Measurements from ENCODE around the gene PRDM2.
A peak's percentile ranks its signal among the peaks of the same experiment; 100 is the strongest.
"Not testable (repeated sequence)": the region's sequence is repeated elsewhere in the genome, so short reads cannot be mapped to it uniquely, and the experiment has no call there.

Gene PRDM2

GRCh38 chr1:13677896-13678295, 22.1 kb upstream of the PRDM2 start:
- Histone ChIP-seq H3K27me3 (ENCODE audit: insufficient read depth, low read depth, severe bottlenecking) (no peaks in the 10 kb centered on the region), H3K4me3 (ENCODE audit: low read depth, low read length) (no peak overlapping the region), H3K36me3 (no peaks in the 10 kb centered on the region), H3K27ac (no peak overlapping the region), H3K9me3 (ENCODE audit: severe bottlenecking) (no peaks in the 10 kb centered on the region)
- TF ChIP-seq, protein P1, sequence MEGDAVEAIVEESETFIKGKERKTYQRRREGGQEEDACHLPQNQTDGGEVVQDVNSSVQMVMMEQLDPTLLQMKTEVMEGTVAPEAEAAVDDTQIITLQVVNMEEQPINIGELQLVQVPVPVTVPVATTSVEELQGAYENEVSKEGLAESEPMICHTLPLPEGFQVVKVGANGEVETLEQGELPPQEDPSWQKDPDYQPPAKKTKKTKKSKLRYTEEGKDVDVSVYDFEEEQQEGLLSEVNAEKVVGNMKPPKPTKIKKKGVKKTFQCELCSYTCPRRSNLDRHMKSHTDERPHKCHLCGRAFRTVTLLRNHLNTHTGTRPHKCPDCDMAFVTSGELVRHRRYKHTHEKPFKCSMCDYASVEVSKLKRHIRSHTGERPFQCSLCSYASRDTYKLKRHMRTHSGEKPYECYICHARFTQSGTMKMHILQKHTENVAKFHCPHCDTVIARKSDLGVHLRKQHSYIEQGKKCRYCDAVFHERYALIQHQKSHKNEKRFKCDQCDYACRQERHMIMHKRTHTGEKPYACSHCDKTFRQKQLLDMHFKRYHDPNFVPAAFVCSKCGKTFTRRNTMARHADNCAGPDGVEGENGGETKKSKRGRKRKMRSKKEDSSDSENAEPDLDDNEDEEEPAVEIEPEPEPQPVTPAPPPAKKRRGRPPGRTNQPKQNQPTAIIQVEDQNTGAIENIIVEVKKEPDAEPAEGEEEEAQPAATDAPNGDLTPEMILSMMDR (IDR thresholded peaks at IDR 0.05; ENCODE audit: low read depth, low read length): no peak
- no peak for DNase-seq

DNA sequence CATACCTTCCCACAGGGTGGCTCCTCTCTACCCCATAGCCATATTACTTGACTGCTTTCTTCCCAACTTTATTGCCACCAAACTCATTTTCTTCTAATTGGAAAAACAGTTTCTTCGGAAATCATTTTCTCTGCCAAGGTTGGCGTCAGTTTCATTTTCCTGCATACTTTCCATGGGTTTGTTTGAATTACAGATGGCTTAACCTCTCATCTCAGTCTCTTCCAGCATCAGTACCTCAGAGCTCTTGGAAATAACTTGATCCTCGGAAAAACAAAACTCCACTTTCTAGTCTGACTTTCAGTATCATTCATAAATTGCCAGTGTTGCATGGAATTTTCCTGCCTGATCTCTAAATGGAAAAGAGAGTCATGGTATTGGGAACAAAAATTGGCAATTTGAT, 20.3 kb upstream of the PRDM2 start:
- H3K4me3 ChIP-seq (ENCODE audit: low read depth, low read length): no peak overlapping the region
- H3K9me3 ChIP-seq (ENCODE audit: severe bottlenecking): no peaks in the 10 kb centered on the region
- H3K36me3 ChIP-seq: no peaks in the 10 kb centered on the region
- DNase-seq: no peak
- H3K27ac ChIP-seq: no peak overlapping the region
- no peaks in the 10 kb centered on the region for H3K27me3 ChIP-seq (ENCODE audit: insufficient read depth, low read depth, severe bottlenecking)
- TF ChIP-seq, protein P1 (IDR thresholded peaks at IDR 0.05; ENCODE audit: low read depth, low read length): no peak

DNA sequence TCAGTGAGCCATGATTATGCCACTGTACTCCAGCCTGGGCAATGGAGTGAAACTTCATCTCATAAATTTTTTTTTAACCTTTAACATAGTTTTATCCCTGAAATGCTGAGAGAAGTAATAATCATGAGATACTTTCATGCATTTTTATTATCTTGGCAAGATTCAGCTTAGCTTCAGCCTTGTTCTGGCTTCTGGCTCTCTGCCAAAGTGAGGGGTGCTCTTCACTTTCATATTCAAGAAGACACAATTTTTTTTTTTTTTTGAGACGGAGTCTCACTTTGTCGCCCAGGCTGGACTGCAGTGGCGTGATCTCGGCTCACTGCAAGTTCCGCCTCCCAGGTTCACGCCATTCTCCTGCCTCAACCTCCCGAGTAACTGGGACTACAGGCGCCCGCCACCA, 19.4 kb upstream of the PRDM2 start:
- H3K27ac ChIP-seq; H3K36me3 ChIP-seq; H3K27me3 ChIP-seq (ENCODE audit: insufficient read depth, low read depth, severe bottlenecking); H3K4me3 ChIP-seq (ENCODE audit: low read depth, low read length); H3K9me3 ChIP-seq (ENCODE audit: severe bottlenecking); DNase-seq: not testable (repeated sequence)

DNA sequence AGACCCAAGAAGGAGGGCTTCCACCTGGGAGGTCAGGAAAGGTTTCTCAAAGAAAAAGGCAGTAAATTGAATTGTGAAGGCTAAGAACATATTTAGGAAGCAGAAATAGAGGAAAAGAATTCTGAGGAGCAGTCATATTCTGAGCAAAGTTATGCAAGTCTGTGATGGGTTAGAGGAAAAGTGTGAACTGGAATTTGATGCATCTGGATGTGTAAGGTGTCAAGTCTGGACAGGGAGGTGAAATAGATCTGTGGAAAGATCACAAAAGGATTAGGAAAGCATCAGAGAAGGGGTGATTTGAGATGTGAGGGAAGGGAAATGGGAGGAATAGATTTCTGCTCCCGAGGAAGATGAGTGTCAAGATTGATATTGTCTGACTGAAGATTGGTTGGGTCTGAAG, 18.1 kb upstream of the PRDM2 start:
- H3K36me3 ChIP-seq: no peaks in the 10 kb centered on the region
- peak overlapping the region; percentile 80 for H3K27ac ChIP-seq
- TF ChIP-seq, protein P1 (IDR thresholded peaks at IDR 0.05; ENCODE audit: low read depth, low read length): no peak
- DNase-seq: no peak
- no peaks in the 10 kb centered on the region for H3K9me3 ChIP-seq (ENCODE audit: severe bottlenecking)
- no peak overlapping the region for H3K4me3 ChIP-seq (ENCODE audit: low read depth, low read length)
- H3K27me3 ChIP-seq (ENCODE audit: insufficient read depth, low read depth, severe bottlenecking): no peaks in the 10 kb centered on the region

DNA sequence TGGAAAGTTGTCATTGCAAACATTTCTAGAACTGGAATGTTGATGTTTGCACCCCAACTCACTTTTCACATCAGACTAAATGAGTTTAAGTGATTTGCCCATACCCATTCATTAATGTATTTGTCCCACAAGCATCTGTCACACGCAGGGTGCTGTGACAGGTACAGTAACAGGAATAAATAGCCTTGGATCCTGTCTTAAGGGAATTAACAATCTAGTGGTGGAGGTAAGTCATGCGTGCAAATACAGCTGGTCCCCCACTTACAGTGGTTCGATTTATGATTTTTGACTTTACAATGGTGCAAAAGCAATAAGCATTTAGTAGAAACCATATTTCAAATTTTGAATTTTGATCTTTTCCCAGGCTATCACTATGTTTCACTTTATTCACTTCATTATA, 17.5 kb upstream of the PRDM2 start:
- no peaks in the 10 kb centered on the region for H3K9me3 ChIP-seq (ENCODE audit: severe bottlenecking)
- H3K27me3 ChIP-seq (ENCODE audit: insufficient read depth, low read depth, severe bottlenecking): no peaks in the 10 kb centered on the region
- TF ChIP-seq, protein P1 (IDR thresholded peaks at IDR 0.05; ENCODE audit: low read depth, low read length): no peak
- H3K36me3 ChIP-seq: no peaks in the 10 kb centered on the region
- H3K27ac ChIP-seq: peak overlapping the region; percentile 80
- peak; percentile 64 for DNase-seq
- H3K4me3 ChIP-seq (ENCODE audit: low read depth, low read length): peak overlapping the region; percentile 18

- Histone ChIP-seq H3K27ac (peak overlapping the region; percentile 80), H3K4me3 (ENCODE audit: low read depth, low read length) (peak overlapping the region; percentile 18)
- TF ChIP-seq, protein P1 (IDR thresholded peaks at IDR 0.05; ENCODE audit: low read depth, low read length): no peak
These were observed 16.8 kb upstream of the PRDM2 start for GRCh38 chr1:13683206-13683605.

More at GRCh38 chr1:13683206-13683605, 16.8 kb upstream of the PRDM2 start:
- no peaks in the 10 kb centered on the region for H3K36me3 ChIP-seq
- no peaks in the 10 kb centered on the region for H3K27me3 ChIP-seq (ENCODE audit: insufficient read depth, low read depth, severe bottlenecking)
- no peaks in the 10 kb centered on the region for H3K9me3 ChIP-seq (ENCODE audit: severe bottlenecking)
- peak; percentile 74 for DNase-seq

Data from WERI-Rb-1 (cell line).